GM23248 (cell line): Measurements from ENCODE around the gene POU2F1. TPM values are rescaled to one million over a fixed set of nuclear protein-coding genes. Genes with fewer than 3 reads are reported as not detected.

Source experiments
- DNase-seq: peaks from one replicate; pipeline ENCODE4 v3.0.0-alpha.2; 2015
- H2AFZ ChIP-seq: fragments of 200-600 bp; sonication (generic); 2 replicates; pipeline ENCODE4 v1.6.1; 2016; ENCODE audit warnings: antibody characterized with exemption
- H3F3A ChIP-seq: fragments of 200-600 bp; sonication (generic); 2 replicates; pipeline ENCODE4 v1.6.1; 2016; ENCODE audit warnings: mild to moderate bottlenecking, antibody characterized with exemption, mixed run types; ENCODE audit not compliant: insufficient read depth
- H3K27ac ChIP-seq: fragments of 200-600 bp; sonication (generic); 2 replicates; pipeline ENCODE4 v1.5.1; 2016; ENCODE audit warnings: mild to moderate bottlenecking
- H3K27me3 ChIP-seq: fragments of 200-600 bp; sonication (generic); replicated peaks from 2 replicates; pipeline ENCODE4 v1.6.1; 2016; ENCODE audit warnings: mild to moderate bottlenecking; ENCODE audit not compliant: insufficient read depth
- H3K36me3 ChIP-seq: fragments of 200-600 bp; sonication (generic); 2 replicates; pipeline ENCODE4 v1.6.1; 2016; ENCODE audit warnings: low read depth, mild to moderate bottlenecking
- H3K4me1 ChIP-seq: fragments of 200-600 bp; sonication (generic); 2 replicates; pipeline ENCODE4 v1.6.1; 2016; ENCODE audit warnings: mild to moderate bottlenecking; ENCODE audit not compliant: insufficient read depth
- H3K4me2 ChIP-seq: fragments of 200-600 bp; sonication (generic); one replicate; pipeline ENCODE4 v1.6.1; 2016; ENCODE audit warnings: mild to moderate bottlenecking; ENCODE audit not compliant: unreplicated experiment
- H3K4me3 ChIP-seq: fragments of 200-600 bp; sonication (generic); 2 replicates; pipeline ENCODE4 v1.5.1; 2016; ENCODE audit warnings: mild to moderate bottlenecking
- H3K79me2 ChIP-seq: fragments of 200-600 bp; sonication (generic); 2 replicates; pipeline ENCODE4 v1.6.1; 2016; ENCODE audit warnings: mild to moderate bottlenecking; ENCODE audit not compliant: insufficient read depth
- H3K9ac ChIP-seq: fragments of 200-600 bp; sonication (generic); 2 replicates; pipeline ENCODE4 v1.6.1; 2016; ENCODE audit warnings: mild to moderate bottlenecking
- H3K9me2 ChIP-seq: fragments of 200-600 bp; sonication (generic); 2 replicates; pipeline ENCODE4 v1.6.1; 2016; ENCODE audit warnings: mixed run types, mild to moderate bottlenecking, moderate library complexity; ENCODE audit not compliant: insufficient read depth
- H3K9me3 ChIP-seq: fragments of 200-600 bp; sonication (generic); one replicate; pipeline ENCODE4 v1.6.1; 2017; ENCODE audit warnings: low read depth
- H4K20me1 ChIP-seq: fragments of 200-600 bp; sonication (generic); 2 replicates; pipeline ENCODE4 v1.6.0; 2016; ENCODE audit not compliant: insufficient read depth
- EZH2 ChIP-seq: fragments of 200-600 bp; sonication (generic); IDR thresholded peaks from 2 replicates; pipeline ENCODE4 v1.6.1; 2018; ENCODE audit warnings: antibody characterized with exemption, mild to moderate bottlenecking; ENCODE audit not compliant: insufficient read depth, poor library complexity, severe bottlenecking
- EZH2phosphoT487 ChIP-seq: fragments of 200-600 bp; sonication (generic); IDR thresholded peaks from 2 replicates; pipeline ENCODE4 v1.6.1; 2018; ENCODE audit warnings: antibody characterized with exemption, moderate library complexity, mild to moderate bottlenecking, low read depth; ENCODE audit not compliant: insufficient read depth
- WGBS, 2 experiments: methylation state at CpG; one replicate each; pipeline ENCODE4 v1.1.6; 2015 to 2017; ENCODE audit warnings: low lambda C conversion rate in 2 of 2, low coverage in 1 of 2; ENCODE audit errors: missing lambda C conversion rate in 2 of 2; 5-methylcytosine and 5-hydroxymethylcytosine counted together
- in situ Hi-C: fragments of 300-500 bp; cut with MboI; formaldehyde crosslinking; loops from 2 replicates; pipeline ENCODE4 v1.15.0; 2020
- polyA plus RNA-seq: library from polyadenylated mRNA; unstranded; fragments of >200 nt; fragmentation: Nextera tagmentation; extraction: Ambion mirVana; gene quantifications from 2 replicates; pipeline ENCODE4 v1.2.1, GENCODE V29; 2016
- total RNA-seq: library from RNA; depleted of rRNA; stranded (reverse); fragments of >200 nt; shearing (Covaris generic); gene quantifications from 2 replicates; pipeline ENCODE4 v1.2.3, GENCODE V29; 2014

POU2F1 gene
- total and polyA plus RNA-seq, 2 experiments from 2014 or later, result 3.4 to 3.7 TPM

DNA sequence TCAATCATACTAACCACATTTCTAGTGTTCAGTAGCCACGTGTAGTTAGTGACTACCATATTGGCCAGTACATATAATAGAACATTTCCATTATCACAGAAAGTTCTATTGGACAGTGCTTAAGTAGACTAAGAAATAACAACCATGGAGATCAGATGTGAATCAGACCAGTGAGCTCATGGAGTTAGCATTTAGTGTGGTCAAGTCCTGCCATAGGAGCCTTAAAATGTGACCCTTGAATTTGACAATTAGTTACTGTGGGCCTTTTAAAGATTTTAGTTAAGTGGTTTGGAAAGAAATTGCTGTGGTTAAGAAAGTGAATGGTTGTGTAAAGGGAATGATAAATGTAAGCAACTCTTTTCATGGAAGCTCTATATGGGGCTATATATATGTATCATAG lies 123.4 kb downstream of the POU2F1 start:
- Histone ChIP-seq H3K79me2 (no peaks in the 10 kb centered on the region), H3K4me1 (no peaks in the 10 kb centered on the region), H4K20me1 (no peaks in the 10 kb centered on the region), H3K9ac (no peak overlapping the region), H3K27me3 (no peaks in the 10 kb centered on the region), H3K9me2 (no peaks in the 10 kb centered on the region), H3K4me2 (no peak overlapping the region), H3K9me3 (no peaks in the 10 kb centered on the region), H3K4me3 (no peak overlapping the region), H2AFZ (no peak overlapping the region), H3K36me3 (no peaks in the 10 kb centered on the region), H3K27ac (no peak overlapping the region), H3F3A (no peaks in the 10 kb centered on the region)
- no peak for TF ChIP-seq EZH2phosphoT487
- TF ChIP-seq EZH2, result no peak
- peak; percentile 23 for DNase-seq
- in situ Hi-C loops, result no loop called here
- WGBS, 2 experiments, result 84 to 93% methylated on average over 1 of the region's 1 CpG

DNA sequence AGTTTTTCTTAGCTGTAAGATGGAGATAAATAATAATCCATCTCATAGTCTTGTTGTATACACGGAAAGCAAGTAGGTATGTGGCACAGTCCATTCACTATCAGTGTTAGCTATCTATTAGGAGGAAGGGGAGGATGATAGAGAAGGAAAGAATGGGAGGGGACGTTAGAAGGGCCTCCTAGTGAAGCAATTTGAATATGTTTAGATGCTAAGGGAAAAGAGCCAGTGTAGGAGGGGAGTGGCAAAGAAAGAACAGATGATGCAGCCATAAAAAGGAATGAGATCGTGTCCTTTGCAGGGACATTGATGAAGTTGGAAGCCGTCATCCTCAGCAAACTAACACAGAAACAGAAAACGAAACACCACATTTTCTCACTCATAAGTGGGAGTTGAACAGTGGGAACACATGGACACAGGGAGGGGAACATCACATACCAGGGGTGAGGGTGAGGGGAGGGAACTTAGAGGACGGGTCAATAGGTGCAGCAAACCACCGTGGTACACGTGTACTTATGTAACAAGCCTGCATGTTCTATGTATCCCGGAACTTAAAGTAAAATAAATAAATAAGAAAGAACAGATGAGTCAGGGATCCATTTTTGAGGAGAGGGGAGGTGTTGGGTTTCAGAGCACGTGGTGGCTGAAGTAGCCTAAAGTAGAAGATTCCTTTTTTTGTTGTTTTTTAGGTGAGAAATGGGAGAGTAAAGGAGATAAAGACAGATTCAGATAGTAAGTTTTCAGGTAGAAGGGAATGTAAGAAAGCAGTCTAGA lies 124.1 kb downstream of the POU2F1 start:
- no peak overlapping the region for H3K4me3 ChIP-seq

DNA sequence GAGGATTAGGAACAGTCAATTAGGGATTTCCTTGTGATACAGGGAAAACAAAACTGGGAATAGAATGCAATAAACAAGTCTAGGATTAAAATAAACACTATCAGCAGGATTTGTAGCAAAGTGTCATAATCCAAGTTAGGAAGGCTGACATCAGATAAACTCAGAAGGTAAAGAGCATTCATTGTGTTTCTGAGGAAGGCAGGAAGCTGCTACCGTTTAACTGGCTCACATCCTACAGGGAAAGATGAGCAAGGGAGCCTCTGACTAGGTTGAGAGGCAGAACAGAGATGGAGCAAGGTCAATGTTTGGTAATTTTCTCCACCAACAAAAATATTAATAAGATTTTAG lies 124.7 kb downstream of the POU2F1 start:
- Histone ChIP-seq H3K9me3 (no peaks in the 10 kb centered on the region), H3K79me2 (no peaks in the 10 kb centered on the region), H3K4me2 (no peak overlapping the region), H3K9me2 (no peaks in the 10 kb centered on the region), H3K27me3 (no peaks in the 10 kb centered on the region), H3K9ac (no peak overlapping the region), H2AFZ (no peak overlapping the region), H3K4me1 (no peaks in the 10 kb centered on the region), H3K27ac (no peak overlapping the region), H3K4me3 (no peak overlapping the region), H3K36me3 (no peaks in the 10 kb centered on the region), H4K20me1 (no peaks in the 10 kb centered on the region), H3F3A (no peaks in the 10 kb centered on the region)
- 12% methylated on average over 1 of the region's 1 CpG for WGBS, 2 experiments
- no peak for TF ChIP-seq EZH2phosphoT487
- no peak for TF ChIP-seq EZH2
- in situ Hi-C loops, result no loop called here
- DNase-seq, result peak; percentile 3

More for the DNA sequence above, 124.1 kb downstream of the POU2F1 start:
- H3K79me2 ChIP-seq, result no peaks in the 10 kb centered on the region
- H3K9me2 ChIP-seq, result no peaks in the 10 kb centered on the region
- in situ Hi-C loops, result no loop called here
- no peaks in the 10 kb centered on the region for H3K4me1 ChIP-seq
- H4K20me1 ChIP-seq, result no peaks in the 10 kb centered on the region
- WGBS, 2 experiments, result 85 to 89% methylated on average over 10 of the region's 10 CpGs
- no peaks in the 10 kb centered on the region for H3K27me3 ChIP-seq
- DNase-seq, result no peak
- H3F3A ChIP-seq, result no peaks in the 10 kb centered on the region
- no peak for TF ChIP-seq EZH2
- TF ChIP-seq EZH2phosphoT487, result no peak
- H3K27ac ChIP-seq, result no peak overlapping the region
- no peaks in the 10 kb centered on the region for H3K9me3 ChIP-seq
- H3K9ac ChIP-seq, result no peak overlapping the region
- H2AFZ ChIP-seq, result no peak overlapping the region
- H3K4me2 ChIP-seq, result no peak overlapping the region
- no peaks in the 10 kb centered on the region for H3K36me3 ChIP-seq

DNA sequence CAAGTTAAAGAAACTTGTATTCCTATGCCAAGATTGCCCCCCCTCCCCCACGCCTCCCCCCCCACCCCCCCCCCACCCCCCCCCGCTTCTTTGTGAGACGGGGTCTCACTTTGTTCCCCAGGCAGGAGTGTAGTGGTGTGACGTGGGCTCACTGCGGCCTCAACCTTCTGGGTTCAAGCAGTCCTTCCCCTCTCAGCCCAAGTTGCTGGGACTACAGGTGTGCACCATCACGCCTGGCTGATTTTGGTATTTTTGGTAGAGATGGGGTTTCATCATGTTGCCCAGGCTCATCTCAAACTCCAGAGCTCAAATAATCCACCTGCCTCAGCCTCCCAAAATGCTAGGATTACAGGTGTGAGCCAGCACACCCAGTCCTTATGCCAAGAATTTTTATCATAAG lies 136.6 kb downstream of the POU2F1 start:
- Histone ChIP-seq H3K4me3 (no peak overlapping the region), H3K9me2 (no peaks in the 10 kb centered on the region), H3F3A (no peaks in the 10 kb centered on the region), H3K36me3 (no peaks in the 10 kb centered on the region), H3K79me2 (peaks cover 27% of the 10 kb centered on the region), H3K9me3 (no peaks in the 10 kb centered on the region), H4K20me1 (no peaks in the 10 kb centered on the region), H3K27me3 (no peaks in the 10 kb centered on the region), H2AFZ (no peak overlapping the region), H3K4me2 (no peak overlapping the region), H3K27ac (no peak overlapping the region), H3K4me1 (no peaks in the 10 kb centered on the region), H3K9ac (no peak overlapping the region)
- in situ Hi-C loops, result no loop called here
- WGBS, 2 experiments, result 71 to 77% methylated on average over 6 of the region's 6 CpGs
- TF ChIP-seq EZH2 (no peak), EZH2phosphoT487 (no peak)
- DNase-seq, result no peak
